Mesendoderm (in vitro differentiated cells): ENCODE data around the gene PYGB.

Source experiments
- DNase-seq: peaks from one replicate; pipeline ENCODE4 v3.0.0; 2013
- H2AK5ac ChIP-seq: 2 replicates; pipeline ENCODE4 v1.6.1; 2013; ENCODE audit warnings: low read length, inconsistent platforms
- H2BK120ac ChIP-seq: 2 replicates; pipeline ENCODE4 v1.6.1; 2013; ENCODE audit warnings: low read depth, mild to moderate bottlenecking, low read length, moderate library complexity, mixed read lengths
- H2BK15ac ChIP-seq: replicated peaks from 2 replicates; pipeline ENCODE4 v1.6.1; 2013; ENCODE audit warnings: low read depth, mild to moderate bottlenecking, moderate library complexity
- H2BK5ac ChIP-seq: 2 replicates; pipeline ENCODE4 v1.6.1; 2013; ENCODE audit warnings: low read length, inconsistent platforms
- H3K18ac ChIP-seq: 2 replicates; pipeline ENCODE4 v1.6.1; 2013; ENCODE audit warnings: mild to moderate bottlenecking, low read length, mixed read lengths
- H3K23ac ChIP-seq: one replicate; pipeline ENCODE4 v1.6.1; 2013; ENCODE audit warnings: low read length
- H3K27ac ChIP-seq: 2 replicates; pipeline ENCODE4 v1.5.1; 2013; ENCODE audit warnings: low read depth, mild to moderate bottlenecking, inconsistent platforms, low read length, moderate library complexity
- H3K27me3 ChIP-seq: 2 replicates; pipeline ENCODE4 v1.6.1; 2013; ENCODE audit warnings: low read length, control low read depth, mild to moderate bottlenecking, inconsistent platforms; ENCODE audit not compliant: insufficient read depth, poor library complexity
- H3K36me3 ChIP-seq: 2 replicates; pipeline ENCODE4 v1.6.1; 2013; ENCODE audit warnings: low read length, inconsistent platforms; ENCODE audit not compliant: control insufficient read depth, insufficient read depth
- H3K4ac ChIP-seq: one replicate; pipeline ENCODE4 v1.6.1; 2013; ENCODE audit warnings: low read depth, mild to moderate bottlenecking, low read length, moderate library complexity
- H3K4me1 ChIP-seq: 2 replicates; pipeline ENCODE4 v1.6.1; 2013; ENCODE audit warnings: low read depth, low read length, inconsistent platforms; ENCODE audit not compliant: control insufficient read depth
- H3K4me2 ChIP-seq: 2 replicates; pipeline ENCODE4 v1.6.1; 2013; ENCODE audit warnings: low read length
- H3K4me3 ChIP-seq: 2 replicates; pipeline ENCODE4 v1.5.1; 2013; ENCODE audit warnings: mild to moderate bottlenecking, low read length
- H3K56ac ChIP-seq: one replicate; pipeline ENCODE4 v1.6.1; 2013; ENCODE audit warnings: low read length
- H3K79me1 ChIP-seq: 2 replicates; pipeline ENCODE4 v1.6.1; 2013; ENCODE audit warnings: low read length, inconsistent platforms
- H3K79me2 ChIP-seq: 2 replicates; pipeline ENCODE4 v1.6.1; 2013; ENCODE audit warnings: mild to moderate bottlenecking, low read length; ENCODE audit not compliant: control insufficient read depth, insufficient read depth
- H3K9ac ChIP-seq: 2 replicates; pipeline ENCODE4 v1.6.1; 2013; ENCODE audit warnings: low read length, inconsistent platforms
- H4K5ac ChIP-seq: one replicate; pipeline ENCODE4 v1.6.1; 2013; ENCODE audit warnings: low read length
- H4K8ac ChIP-seq: one replicate; pipeline ENCODE4 v1.6.1; 2013; ENCODE audit warnings: low read depth, mild to moderate bottlenecking, control low read depth, low read length, moderate library complexity
- WGBS: extraction: QIAGEN DNeasy Blood & Tissue Kit; methylation state at CpG from one replicate; pipeline ENCODE4 v1.1.7; 2013; ENCODE audit warnings: low lambda C conversion rate, missing lambda C conversion rate; ENCODE audit not compliant: insufficient coverage; ENCODE audit errors: extremely low coverage; 5-methylcytosine and 5-hydroxymethylcytosine counted together

PYGB gene

GRCh38 chr20:25274481-25274880 is 26.6 kb downstream of the PYGB start:
- Histone ChIP-seq H3K36me3 (peaks cover 8% of the 10 kb centered on the region), H4K8ac (no peak overlapping the region), H3K9ac (no peak overlapping the region), H3K79me2 (no peaks in the 10 kb centered on the region), H2BK15ac (no peak overlapping the region), H3K27me3 (no peaks in the 10 kb centered on the region), H3K4me2 (no peak overlapping the region), H2BK120ac (no peak overlapping the region), H3K4ac (no peak overlapping the region), H2AK5ac (no peak overlapping the region), H3K4me3 (no peak overlapping the region), H3K23ac (no peak overlapping the region), H3K4me1 (no peaks in the 10 kb centered on the region), H3K18ac (no peak overlapping the region), H3K79me1 (no peaks in the 10 kb centered on the region), H2BK5ac (no peak overlapping the region), H3K27ac (no peak overlapping the region), H4K5ac (no peak overlapping the region), H3K56ac (no peak overlapping the region)
- WGBS = no CpG with 5 or more reads among the region's 20 CpGs
- no peak for DNase-seq

- H3K56ac ChIP-seq = no peak overlapping the region
- no peak overlapping the region for H2BK5ac ChIP-seq
- H3K36me3 ChIP-seq = peaks cover 12% of the 10 kb centered on the region
- no peaks in the 10 kb centered on the region for H3K4me1 ChIP-seq
- H3K4ac ChIP-seq = no peak overlapping the region
- no peak overlapping the region for H3K4me3 ChIP-seq
- no peak overlapping the region for H4K8ac ChIP-seq
- no peaks in the 10 kb centered on the region for H3K27me3 ChIP-seq
- no peak overlapping the region for H3K4me2 ChIP-seq
- DNase-seq = no peak
- H3K23ac ChIP-seq = no peak overlapping the region
- no peak overlapping the region for H2BK15ac ChIP-seq
- no peak overlapping the region for H3K18ac ChIP-seq
- no peak overlapping the region for H2AK5ac ChIP-seq
- no peak overlapping the region for H3K27ac ChIP-seq
- WGBS = no CpG with 5 or more reads among the region's 32 CpGs
- H2BK120ac ChIP-seq = no peak overlapping the region
- no peak overlapping the region for H4K5ac ChIP-seq
- no peak overlapping the region for H3K9ac ChIP-seq
- no peaks in the 10 kb centered on the region for H3K79me2 ChIP-seq
- no peaks in the 10 kb centered on the region for H3K79me1 ChIP-seq
Observed at GRCh38 chr20:25274891-25275812, 27.3 kb downstream of the PYGB start.

GRCh38 chr20:25275813-25276532 is 28.1 kb downstream of the PYGB start:
- Histone ChIP-seq H3K79me1 (no peaks in the 10 kb centered on the region), H3K18ac (no peak overlapping the region), H3K27me3 (no peaks in the 10 kb centered on the region), H3K23ac (no peak overlapping the region), H3K4ac (no peak overlapping the region), H2BK120ac (no peak overlapping the region), H2AK5ac (no peak overlapping the region), H2BK15ac (no peak overlapping the region), H3K4me3 (no peak overlapping the region), H3K4me1 (no peaks in the 10 kb centered on the region), H4K5ac (no peak overlapping the region), H3K27ac (no peak overlapping the region), H3K9ac (no peak overlapping the region), H2BK5ac (no peak overlapping the region), H3K79me2 (no peaks in the 10 kb centered on the region), H3K56ac (no peak overlapping the region), H3K4me2 (no peak overlapping the region), H3K36me3 (peaks cover 11% of the 10 kb centered on the region), H4K8ac (no peak overlapping the region)
- no CpG with 5 or more reads among the region's 20 CpGs for WGBS
- DNase-seq = no peak

- no peak overlapping the region for H3K4ac ChIP-seq
- H3K27me3 ChIP-seq = no peaks in the 10 kb centered on the region
- H3K4me2 ChIP-seq = no peak overlapping the region
- no peak overlapping the region for H3K4me3 ChIP-seq
- WGBS = no CpG with 5 or more reads among the region's 24 CpGs
- no peak overlapping the region for H3K27ac ChIP-seq
- no peak overlapping the region for H2AK5ac ChIP-seq
- no peak overlapping the region for H2BK5ac ChIP-seq
- peaks cover 11% of the 10 kb centered on the region for H3K36me3 ChIP-seq
- no peak overlapping the region for H4K5ac ChIP-seq
- no peak overlapping the region for H2BK120ac ChIP-seq
- no peak overlapping the region for H3K56ac ChIP-seq
- no peaks in the 10 kb centered on the region for H3K79me2 ChIP-seq
- H3K9ac ChIP-seq = no peak overlapping the region
- no peak overlapping the region for H3K18ac ChIP-seq
- no peak overlapping the region for H2BK15ac ChIP-seq
- no peak overlapping the region for H3K23ac ChIP-seq
- no peak overlapping the region for H4K8ac ChIP-seq
- H3K4me1 ChIP-seq = no peaks in the 10 kb centered on the region
- no peak for DNase-seq
- no peaks in the 10 kb centered on the region for H3K79me1 ChIP-seq
Observed at GRCh38 chr20:25276533-25277050, 28.7 kb downstream of the PYGB start.

GRCh38 chr20:25277051-25277801 is 29.3 kb downstream of the PYGB start:
- Histone ChIP-seq H3K23ac (no peak overlapping the region), H3K4ac (no peak overlapping the region), H3K4me2 (no peak overlapping the region), H3K4me3 (no peak overlapping the region), H2BK120ac (no peak overlapping the region), H3K79me1 (no peaks in the 10 kb centered on the region), H3K56ac (no peak overlapping the region), H3K36me3 (peaks cover 8% of the 10 kb centered on the region), H2BK15ac (no peak overlapping the region), H3K27ac (no peak overlapping the region), H2BK5ac (no peak overlapping the region), H2AK5ac (no peak overlapping the region), H3K79me2 (no peaks in the 10 kb centered on the region), H3K9ac (no peak overlapping the region), H4K8ac (no peak overlapping the region), H4K5ac (no peak overlapping the region), H3K4me1 (no peaks in the 10 kb centered on the region), H3K27me3 (no peaks in the 10 kb centered on the region), H3K18ac (no peak overlapping the region)
- WGBS = no CpG with 5 or more reads among the region's 24 CpGs
- no peak for DNase-seq
